ENCODE data around the gene MCM10.

GRCh38 chr10:13195016-13195415, 33.7 kb downstream of the MCM10 start:
- no peak for TF ChIP-seq POLR2AphosphoS5 (IDR thresholded peaks at IDR 0.05; ENCODE audit: low read depth, low read length)
- no peak for TF ChIP-seq CTCF (IDR thresholded peaks at IDR 0.05)
- no peak for TF ChIP-seq TCF7L2 (IDR thresholded peaks at IDR 0.05; ENCODE audit: low read depth, low read length)

Measured in Panc1 (cell line).